Type B pancreatic cell (in vitro differentiated cells): ENCODE measurements around the gene MAMDC4. TPM values are rescaled to one million over a fixed set of nuclear protein-coding genes. Genes with fewer than 3 reads are reported as not detected.

Source experiments
- DNase-seq: peaks from one replicate; pipeline ENCODE4 v3.0.0; 2021; ENCODE audit warnings: mixed read lengths; ENCODE audit not compliant: unreplicated experiment; ENCODE audit errors: extremely low spot score
- H3K27ac Mint-ChIP-seq: 2 replicates; pipeline ENCODE4 v1.8.0; 2021; ENCODE audit warnings: mild to moderate bottlenecking, mixed read lengths
- H3K27me3 Mint-ChIP-seq: 2 replicates; pipeline ENCODE4 v1.8.0; 2021; ENCODE audit warnings: mixed read lengths
- H3K36me3 Mint-ChIP-seq: 2 replicates; pipeline ENCODE4 v1.8.0; 2021; ENCODE audit warnings: mixed read lengths
- H3K4me1 Mint-ChIP-seq: one replicate; pipeline ENCODE4 v1.8.0; 2021; ENCODE audit warnings: mixed read lengths; ENCODE audit not compliant: unreplicated experiment
- H3K4me3 Mint-ChIP-seq: 2 replicates; pipeline ENCODE4 v1.8.0; 2021; ENCODE audit warnings: mild to moderate bottlenecking, mixed read lengths
- H3K9me3 Mint-ChIP-seq: 2 replicates; pipeline ENCODE4 v1.8.0; 2021; ENCODE audit warnings: mixed read lengths
- CTCF ChIP-seq: fragments of 200-600 bp; sonication (generic); conservative IDR thresholded peaks from 2 replicates; pipeline ENCODE4 v1.5.0; 2021; ENCODE audit warnings: antibody characterized with exemption, mild to moderate bottlenecking
- total RNA-seq: library from RNA; stranded (reverse); gene quantifications from 2 replicates; pipeline ENCODE4 v1.2.1, GENCODE V29; 2021; ENCODE audit warnings: low replicate concordance

MAMDC4 gene
- total RNA-seq, 1 donor from 2014 or later = 29.1 TPM

- peak; percentile 98 for DNase-seq
- Mint-ChIP-seq H3K27ac (peak within 1 kb of the TSS; percentile 77), H3K4me1 (peaks cover 5% of the 10 kb centered on the region), H3K4me3 (peak within 1 kb of the TSS; percentile 89), H3K36me3 (no peaks in the 10 kb centered on the region), H3K27me3 (no peaks in the 10 kb centered on the region), H3K9me3 (no peaks in the 10 kb centered on the region)
- TF ChIP-seq CTCF = no peak
These were observed 33.9 kb downstream of the MAMDC4 start, which contains the start of gene TRAF2 for GRCh38 chr9:136885950-136886578. Gene TRAF2 (plus strand): TSS chr9:136886516. CDS start chr9:136898741, 12,225 bp downstream.

- Mint-ChIP-seq H3K9me3 (no peaks in the 10 kb centered on the region), H3K4me1 (peaks cover 5% of the 10 kb centered on the region), H3K4me3 (peak overlapping the region; percentile 89), H3K27ac (peak overlapping the region; percentile 77), H3K27me3 (no peaks in the 10 kb centered on the region), H3K36me3 (no peaks in the 10 kb centered on the region)
- DNase-seq = no peak
- TF ChIP-seq CTCF = no peak
These were observed 34.8 kb downstream of the MAMDC4 start for GRCh38 chr9:136886610-136887597.

- Mint-ChIP-seq H3K4me1 (peaks cover 5% of the 10 kb centered on the region), H3K4me3 (peak overlapping the region; percentile 17), H3K9me3 (no peaks in the 10 kb centered on the region), H3K27me3 (no peaks in the 10 kb centered on the region), H3K36me3 (no peaks in the 10 kb centered on the region), H3K27ac (no peak overlapping the region)
- TF ChIP-seq CTCF = no peak
- DNase-seq = no peak
These were observed 36.3 kb downstream of the MAMDC4 start for GRCh38 chr9:136888454-136888853.

- no peak overlapping the region for H3K27ac Mint-ChIP-seq
These were observed 37.7 kb downstream of the MAMDC4 start for GRCh38 chr9:136889858-136890257.

GRCh38 chr9:136890661-136891060 lies 38.5 kb downstream of the MAMDC4 start:
- Mint-ChIP-seq H3K4me1 (peaks cover 5% of the 10 kb centered on the region), H3K27ac (no peak overlapping the region), H3K27me3 (no peaks in the 10 kb centered on the region), H3K36me3 (no peaks in the 10 kb centered on the region), H3K4me3 (no peak overlapping the region), H3K9me3 (no peaks in the 10 kb centered on the region)
- DNase-seq = no peak
- no peak for TF ChIP-seq CTCF

More at GRCh38 chr9:136889858-136890257, 37.7 kb downstream of the MAMDC4 start:
- no peak for DNase-seq
- no peaks in the 10 kb centered on the region for H3K36me3 Mint-ChIP-seq
- H3K4me1 Mint-ChIP-seq = peaks cover 5% of the 10 kb centered on the region
- no peaks in the 10 kb centered on the region for H3K27me3 Mint-ChIP-seq
- no peaks in the 10 kb centered on the region for H3K9me3 Mint-ChIP-seq
- no peak overlapping the region for H3K4me3 Mint-ChIP-seq
- TF ChIP-seq CTCF = no peak
